HEK293T (cell line): Measurements from ENCODE around the gene BRF1.

Experiments used
- CTCF ChIA-PET: fragments of 350-600 bp; formaldehyde crosslinking; extraction: SDS; loops from one replicate; lab custom pipeline; 2021; ENCODE audit warnings: antibody characterized with exemption, inconsistent platforms; lab: Yijun Ruan, JAX
- POLR2A ChIA-PET: fragments of 350-600 bp; formaldehyde crosslinking; extraction: SDS; loops from one replicate; lab custom pipeline; 2020; ENCODE audit warnings: antibody characterized with exemption, inconsistent platforms; lab: Yijun Ruan, JAX
- DNase-seq: peaks from one replicate; pipeline ENCODE4 v3.0.0; 2012; ENCODE audit warnings: mixed read lengths; ENCODE audit errors: extremely low spot score
- ARNT ChIP-seq: fragments of 450-650 bp; IDR thresholded peaks from 2 replicates; pipeline ENCODE4 v1.6.1; 2017; ENCODE audit warnings: mild to moderate bottlenecking
- BHLHE40 ChIP-seq: fragments of 450-650 bp; IDR thresholded peaks from 2 replicates; pipeline ENCODE4 v1.6.1; 2016; ENCODE audit warnings: mild to moderate bottlenecking, moderate library complexity, borderline replicate concordance
- CTBP1 ChIP-seq: fragments of 450-650 bp; IDR thresholded peaks from 2 replicates; pipeline ENCODE4 v1.6.1; 2016; ENCODE audit warnings: borderline replicate concordance
- ELF4 ChIP-seq: fragments of 450-650 bp; IDR thresholded peaks from 2 replicates; pipeline ENCODE4 v1.6.1; 2017; ENCODE audit warnings: antibody characterized with exemption
- FOXA1 ChIP-seq: fragments of 450-650 bp; IDR thresholded peaks from 2 replicates; pipeline ENCODE4 v1.6.1; 2016; ENCODE audit warnings: mild to moderate bottlenecking
- FOXK2 ChIP-seq: fragments of 450-650 bp; IDR thresholded peaks from 2 replicates; pipeline ENCODE4 v1.6.1; 2016; ENCODE audit warnings: mild to moderate bottlenecking
- FOXM1 ChIP-seq: fragments of 450-650 bp; IDR thresholded peaks from 2 replicates; pipeline ENCODE4 v1.6.1; 2017; ENCODE audit warnings: mild to moderate bottlenecking, borderline replicate concordance
- HDGF ChIP-seq: fragments of 450-650 bp; IDR thresholded peaks from 2 replicates; pipeline ENCODE4 v1.6.1; 2017; ENCODE audit warnings: antibody characterized with exemption, borderline replicate concordance
- L3MBTL2 ChIP-seq: fragments of 450-650 bp; conservative IDR thresholded peaks from 2 replicates; pipeline ENCODE4 v1.6.1; 2016; ENCODE audit warnings: mild to moderate bottlenecking
- LEF1 ChIP-seq: fragments of 450-650 bp; IDR thresholded peaks from 2 replicates; pipeline ENCODE4 v1.6.1; 2017; ENCODE audit warnings: mild to moderate bottlenecking, borderline replicate concordance
- NFRKB ChIP-seq: fragments of 450-650 bp; IDR thresholded peaks from 2 replicates; pipeline ENCODE4 v1.6.1; 2016; ENCODE audit warnings: mild to moderate bottlenecking, moderate library complexity
- SP1 ChIP-seq: fragments of 450-650 bp; IDR thresholded peaks from 2 replicates; pipeline ENCODE4 v1.6.1; 2017
- SUZ12 ChIP-seq: fragments of 450-650 bp; IDR thresholded peaks from 2 replicates; pipeline ENCODE4 v1.6.1; 2016; ENCODE audit warnings: mild to moderate bottlenecking
- TARDBP ChIP-seq: fragments of 450-650 bp; IDR thresholded peaks from 2 replicates; pipeline ENCODE4 v1.6.1; 2016
- ZNF384 ChIP-seq: fragments of 450-650 bp; IDR thresholded peaks from 2 replicates; pipeline ENCODE4 v1.6.1; 2016
- TF ChIP-seq, protein P1 (sequence below): fragments of 450-650 bp; IDR thresholded peaks from 2 replicates; pipeline ENCODE4 v1.6.1; 2016

BRF1 gene

DNA sequence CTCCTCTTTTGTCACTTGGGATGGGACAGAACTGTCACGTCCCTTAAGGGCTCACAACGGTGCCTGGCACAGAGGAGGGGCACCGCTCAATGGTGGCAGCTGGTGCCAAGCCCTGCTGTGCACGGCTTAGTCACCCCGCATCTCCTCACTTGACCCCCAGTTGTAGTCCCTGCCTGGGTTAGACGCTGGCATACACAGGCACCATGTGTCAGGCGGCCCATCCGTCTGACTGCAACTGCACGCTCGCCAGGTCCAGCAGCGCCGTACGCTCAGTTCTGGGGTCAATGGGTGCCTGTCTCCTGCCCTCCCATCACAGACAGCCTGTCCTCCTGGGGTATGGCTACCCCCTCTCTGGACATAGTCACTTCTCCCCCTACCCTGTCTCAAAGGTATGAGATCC lies 12.2 kb upstream of the BRF1 start:
- no peak for DNase-seq
- CTCF ChIA-PET, result interaction anchor here (0.6 to 0.9 kb wide), 2 partner anchors 21 to 32 kb away, joined by 4 read pairs; no protein-coding TSS in a partner anchor
- TF ChIP-seq L3MBTL2, result no peak
- TF ChIP-seq FOXA1, result no peak
- TF ChIP-seq SUZ12, result no peak
- no peak for TF ChIP-seq BHLHE40
- no peak for TF ChIP-seq NFRKB
- no peak for TF ChIP-seq ARNT
- TF ChIP-seq HDGF, result no peak
- no peak for TF ChIP-seq SP1
- TF ChIP-seq, protein P1, sequence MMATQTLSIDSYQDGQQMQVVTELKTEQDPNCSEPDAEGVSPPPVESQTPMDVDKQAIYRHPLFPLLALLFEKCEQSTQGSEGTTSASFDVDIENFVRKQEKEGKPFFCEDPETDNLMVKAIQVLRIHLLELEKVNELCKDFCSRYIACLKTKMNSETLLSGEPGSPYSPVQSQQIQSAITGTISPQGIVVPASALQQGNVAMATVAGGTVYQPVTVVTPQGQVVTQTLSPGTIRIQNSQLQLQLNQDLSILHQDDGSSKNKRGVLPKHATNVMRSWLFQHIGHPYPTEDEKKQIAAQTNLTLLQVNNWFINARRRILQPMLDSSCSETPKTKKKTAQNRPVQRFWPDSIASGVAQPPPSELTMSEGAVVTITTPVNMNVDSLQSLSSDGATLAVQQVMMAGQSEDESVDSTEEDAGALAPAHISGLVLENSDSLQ, result no peak
- no peak for TF ChIP-seq FOXM1
- TF ChIP-seq CTBP1, result no peak
- TF ChIP-seq ELF4, result no peak
- no peak for TF ChIP-seq FOXK2
- no peak for TF ChIP-seq LEF1
- no peak for TF ChIP-seq TARDBP
- no peak for TF ChIP-seq ZNF384
- POLR2A ChIA-PET, result interaction anchor here (4.1 kb wide), 1 partner anchor 12 kb away, joined by 37 read pairs; the partner anchor contains the start of gene BRF1

DNA sequence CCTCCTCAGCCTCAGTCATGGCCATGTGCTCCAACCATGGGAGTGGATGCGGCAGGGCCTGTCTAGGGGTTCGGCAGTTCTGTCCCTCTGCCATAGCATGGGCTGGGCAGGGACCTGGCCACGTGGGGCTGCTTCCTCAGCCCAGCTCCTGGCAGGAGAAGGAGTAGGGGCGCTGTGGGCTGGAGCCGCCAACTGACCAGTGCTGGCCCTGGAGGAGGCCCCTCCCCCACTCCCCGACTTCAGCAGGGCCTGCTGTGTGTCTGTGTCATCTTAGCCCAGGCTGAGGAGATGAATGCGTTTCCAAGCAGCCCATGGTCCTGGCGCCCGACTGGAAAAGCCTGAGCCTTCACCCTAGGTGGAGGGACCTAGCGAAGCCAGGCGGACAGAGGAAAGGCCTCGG lies 11.0 kb upstream of the BRF1 start:
- no peak for DNase-seq
- ChIA-PET CTCF (no interaction called here), POLR2A (no interaction called here)
- no peak for TF ChIP-seq SUZ12
- TF ChIP-seq BHLHE40, result no peak
- TF ChIP-seq, protein P1, result no peak
- TF ChIP-seq SP1, result no peak
- no peak for TF ChIP-seq HDGF
- no peak for TF ChIP-seq L3MBTL2
- no peak for TF ChIP-seq TARDBP
- no peak for TF ChIP-seq FOXA1
- TF ChIP-seq ZNF384, result no peak

DNA sequence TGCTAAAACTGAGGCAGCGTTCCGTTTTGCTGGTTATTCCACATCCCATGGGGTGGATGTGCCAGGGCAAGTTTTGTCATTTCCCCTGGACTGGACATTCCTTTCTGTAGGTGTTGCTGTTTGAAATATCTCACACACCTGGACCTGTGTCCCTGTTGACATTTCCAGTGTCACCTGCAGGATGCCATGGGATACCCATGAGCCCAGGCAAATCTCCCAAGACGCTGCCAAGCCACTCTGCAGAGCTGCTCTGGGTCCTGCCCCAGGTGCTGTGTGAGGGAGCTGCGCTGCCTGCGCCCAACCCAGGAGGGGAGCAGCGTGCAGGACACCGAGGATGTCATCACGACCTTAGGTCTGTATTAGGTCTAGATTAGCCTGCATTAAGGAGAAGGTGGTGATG lies 8.6 kb upstream of the BRF1 start:
- CTCF ChIA-PET, result no interaction called here
- no peak for DNase-seq
- TF ChIP-seq TARDBP, result no peak
- no peak for TF ChIP-seq L3MBTL2
- no peak for TF ChIP-seq SUZ12
- TF ChIP-seq FOXK2, result no peak
- TF ChIP-seq FOXA1, result no peak
- no peak for TF ChIP-seq BHLHE40
- TF ChIP-seq, protein P1, result no peak
- TF ChIP-seq FOXM1, result no peak
- TF ChIP-seq HDGF, result no peak
- TF ChIP-seq LEF1, result no peak
- TF ChIP-seq ZNF384, result no peak
- POLR2A ChIA-PET, result no interaction called here

DNA sequence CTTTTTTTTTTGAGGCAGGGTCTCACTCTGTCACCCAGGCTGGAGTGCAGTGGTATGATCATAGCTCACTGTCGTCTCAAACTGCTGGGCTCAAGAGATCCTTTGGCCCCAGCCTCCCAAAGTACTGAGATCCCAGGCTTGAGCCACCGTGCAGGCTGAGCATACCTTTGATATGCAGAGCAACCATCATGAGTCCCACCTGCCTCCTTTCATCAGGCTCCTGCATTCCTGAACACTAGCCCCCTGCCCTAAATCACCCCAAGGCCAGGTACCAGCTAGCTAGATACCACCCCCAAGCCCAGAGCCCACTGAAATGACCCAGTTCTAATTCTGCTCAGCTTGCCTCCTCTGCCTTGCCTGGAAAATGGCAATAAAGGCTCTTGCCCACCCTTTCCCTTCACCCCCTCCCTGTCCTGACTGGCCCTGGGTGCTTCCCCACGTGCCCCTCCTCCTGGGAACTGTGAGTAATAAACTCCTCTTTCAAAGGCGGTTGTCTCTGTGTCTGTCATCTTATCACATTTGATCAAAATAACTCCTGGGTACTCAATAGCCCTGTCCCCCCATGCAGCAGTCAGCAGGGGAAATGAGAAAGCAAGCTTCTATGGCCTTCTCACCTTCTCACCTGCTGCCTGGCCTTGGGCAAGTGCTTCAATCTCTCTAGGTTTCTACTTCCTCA lies 6.4 kb upstream of the BRF1 start:
- CTCF ChIA-PET, result no interaction called here
- POLR2A ChIA-PET, result no interaction called here
- no peak for DNase-seq
- TF ChIP-seq FOXK2 (no peak), ZNF384 (no peak), FOXM1 (no peak), TARDBP (no peak), BHLHE40 (no peak), L3MBTL2 (no peak), SUZ12 (no peak), LEF1 (no peak), HDGF (no peak), FOXA1 (no peak), NFRKB (no peak), SP1 (no peak), ELF4 (no peak), ARNT (no peak), CTBP1 (no peak)
- TF ChIP-seq, protein P1, result no peak

DNA sequence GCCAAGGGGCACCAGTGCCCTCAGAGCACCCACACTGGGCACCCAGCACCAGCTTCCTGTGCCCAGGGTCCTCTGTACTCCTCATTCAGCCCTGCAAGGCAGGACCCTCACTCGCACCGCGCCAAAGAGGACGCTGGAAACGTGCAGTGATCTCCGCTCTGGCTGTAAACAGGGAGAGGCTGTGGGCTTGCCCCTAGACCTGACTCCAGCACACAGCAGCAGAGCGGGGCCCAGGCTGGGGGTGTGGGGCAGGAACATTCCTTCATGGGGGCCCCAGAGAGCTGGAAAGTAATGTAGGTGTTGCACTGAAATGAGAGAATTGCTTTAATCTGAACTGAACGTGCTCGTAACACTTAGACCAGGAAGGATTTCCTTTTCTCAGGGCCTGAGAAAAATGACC lies 5.0 kb upstream of the BRF1 start:
- ChIA-PET CTCF (no interaction called here), POLR2A (no interaction called here)
- no peak for DNase-seq
- TF ChIP-seq FOXA1 (no peak), TARDBP (no peak), BHLHE40 (no peak), SUZ12 (no peak), ELF4 (no peak)

DNA sequence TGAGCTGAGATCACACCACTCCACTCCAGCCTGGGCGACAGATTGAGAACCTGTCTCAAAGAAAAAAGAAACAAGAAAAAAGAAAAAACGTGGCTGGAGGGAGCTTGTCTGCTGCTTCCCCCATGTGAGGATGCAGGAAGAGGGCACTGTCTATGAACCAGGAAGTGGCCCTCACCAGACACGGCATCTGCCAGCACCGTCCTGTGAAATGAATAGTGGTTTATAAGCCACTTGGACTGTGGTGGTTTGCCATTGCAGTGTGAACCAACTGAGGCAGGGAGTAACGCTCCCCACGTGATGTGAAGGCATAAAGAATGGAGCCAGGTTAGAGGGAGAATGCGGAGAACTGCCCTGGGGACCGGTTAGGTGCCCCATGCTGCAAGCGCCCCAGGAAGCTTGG lies 4.5 kb upstream of the BRF1 start:
- CTCF ChIA-PET, result interaction anchor here (0.9 kb wide), 1 partner anchor 137 kb away, joined by 3 read pairs; the partner anchor contains the start of gene JAG2
- TF ChIP-seq ZNF384, result no peak
- no peak for TF ChIP-seq L3MBTL2
- TF ChIP-seq FOXA1, result no peak
- TF ChIP-seq CTBP1, result no peak
- no peak for TF ChIP-seq BHLHE40
- no peak for TF ChIP-seq HDGF
- no peak for TF ChIP-seq SP1
- TF ChIP-seq NFRKB, result no peak
- TF ChIP-seq SUZ12, result no peak
- TF ChIP-seq ELF4, result no peak
- TF ChIP-seq ARNT, result no peak
- no peak for TF ChIP-seq TARDBP
- TF ChIP-seq LEF1, result no peak
- TF ChIP-seq, protein P1, result no peak
- TF ChIP-seq FOXM1, result no peak
- TF ChIP-seq FOXK2, result no peak
- DNase-seq, result no peak
- POLR2A ChIA-PET, result no interaction called here
